SH-SY5Y (cell line): ENCODE results near the gene FOXE1.

Experiments used
- GATA2 ChIP-seq: IDR thresholded peaks from 2 replicates; pipeline ENCODE4 v1.6.1; 2011; ENCODE audit warnings: mild to moderate bottlenecking, low read depth, low read length
- GATA3 ChIP-seq: IDR thresholded peaks from 2 replicates; pipeline ENCODE4 v1.6.1; 2011; ENCODE audit warnings: low read depth, mild to moderate bottlenecking, low read length, moderate library complexity

The FOXE1 gene

DNA sequence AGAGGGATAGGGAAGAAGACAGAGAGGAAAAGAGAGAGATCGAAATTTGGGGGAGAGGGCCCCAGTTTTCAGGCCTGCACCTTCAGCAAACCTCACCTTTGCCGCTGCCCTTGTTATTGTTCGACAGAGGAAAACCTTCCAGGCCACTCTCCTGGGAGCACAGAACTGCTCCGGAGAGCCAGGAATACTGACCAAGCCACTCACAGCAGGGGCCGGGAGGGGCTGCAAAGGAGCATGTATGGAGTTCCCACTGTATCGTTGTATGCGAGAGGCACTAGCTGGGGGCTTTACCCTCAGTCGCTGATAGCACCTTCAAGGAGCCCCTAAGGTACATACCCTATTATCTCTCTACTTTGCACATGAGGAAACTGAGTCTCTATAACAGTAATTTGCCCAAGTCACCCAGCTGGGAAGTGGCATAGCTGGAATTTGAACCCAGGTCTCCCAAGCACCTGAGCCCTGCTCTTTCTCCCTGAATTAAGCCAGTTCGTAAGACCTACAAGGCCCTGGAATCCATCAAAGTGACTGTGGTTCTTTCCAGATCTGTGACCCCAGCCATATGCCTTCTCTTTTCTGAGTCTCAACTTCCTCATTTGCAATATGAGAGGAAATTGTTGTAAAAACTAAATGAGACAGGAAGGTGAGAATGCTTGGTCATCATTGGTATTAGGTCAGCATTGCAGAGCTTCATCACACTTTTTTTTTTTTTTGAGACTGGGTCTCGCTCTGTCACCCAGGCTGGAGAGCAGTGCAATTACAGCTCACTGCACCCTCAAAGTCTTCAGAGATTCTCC is 21.0 kb upstream of the FOXE1 start:
- TF ChIP-seq GATA3 (no peak), GATA2 (no peak)

DNA sequence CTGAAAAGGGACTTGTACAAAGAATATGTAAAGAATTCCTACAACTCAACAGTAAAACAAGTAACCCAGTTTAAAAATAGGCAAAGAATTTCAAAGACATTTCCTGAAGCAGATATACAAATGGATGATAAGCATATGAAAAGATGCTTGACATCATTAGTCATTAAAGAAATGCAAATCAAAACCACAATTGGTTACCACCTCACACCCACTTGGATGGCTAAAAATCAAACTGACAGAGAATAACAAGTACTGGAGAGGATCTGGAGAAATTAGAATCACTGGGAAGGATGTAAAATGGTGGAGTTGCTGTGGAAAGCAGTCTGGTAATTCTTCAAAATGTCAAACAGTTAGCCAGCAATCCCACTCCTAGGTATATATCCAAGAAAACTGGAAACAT is 12.5 kb upstream of the FOXE1 start:
- TF ChIP-seq GATA3 (no peak), GATA2 (no peak)

GRCh38 chr9:97842960-97843359 is 10.1 kb upstream of the FOXE1 start:
- no peak for TF ChIP-seq GATA2

GRCh38 chr9:97845130-97845529 is 7.9 kb upstream of the FOXE1 start:
- TF ChIP-seq GATA2 (no peak), GATA3 (no peak)

DNA sequence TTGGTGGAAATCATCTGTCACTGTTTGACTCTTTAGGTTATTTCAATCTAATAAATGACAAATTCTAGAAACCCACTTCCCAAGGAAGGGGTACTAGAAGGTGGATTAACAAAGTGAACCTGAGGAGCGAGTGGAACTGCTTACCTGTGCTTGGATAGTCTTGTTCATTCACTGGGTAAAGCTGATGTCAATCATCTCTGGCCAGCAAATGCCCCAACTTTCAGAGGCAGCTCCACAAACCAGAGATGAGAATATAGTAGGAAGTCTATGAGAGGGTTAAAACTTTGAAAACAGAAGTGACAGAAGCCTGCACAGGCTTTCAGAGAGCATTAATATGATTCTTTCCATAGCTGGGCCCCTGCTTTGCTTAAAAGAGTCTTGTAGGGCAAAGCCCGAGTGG is 7.3 kb upstream of the FOXE1 start:
- TF ChIP-seq GATA2 = no peak
- TF ChIP-seq GATA3 = no peak

DNA sequence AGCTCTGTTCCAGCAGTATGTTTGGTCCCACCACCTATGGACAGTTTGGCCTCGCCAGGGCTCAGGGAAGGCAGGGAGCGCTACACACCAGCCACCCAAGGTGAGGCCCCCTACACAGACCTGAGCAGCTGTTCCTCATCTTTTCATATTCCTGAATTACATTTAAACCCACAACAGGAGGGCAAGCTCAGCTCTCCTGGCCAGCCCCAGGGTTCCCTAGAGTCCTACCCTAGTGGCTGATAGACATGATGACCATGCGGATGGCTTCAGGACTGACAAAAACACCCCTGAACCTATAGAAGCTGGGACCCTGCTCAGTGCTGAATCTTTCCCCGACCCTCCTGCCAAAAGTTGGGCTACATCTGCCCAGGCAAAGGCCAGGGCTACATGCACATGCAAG is 6.7 kb upstream of the FOXE1 start:
- TF ChIP-seq GATA3 = no peak
- no peak for TF ChIP-seq GATA2

- TF ChIP-seq GATA3 (no peak), GATA2 (no peak)
Observed at GRCh38 chr9:97847474-97848214, 5.4 kb upstream of the FOXE1 start.

DNA sequence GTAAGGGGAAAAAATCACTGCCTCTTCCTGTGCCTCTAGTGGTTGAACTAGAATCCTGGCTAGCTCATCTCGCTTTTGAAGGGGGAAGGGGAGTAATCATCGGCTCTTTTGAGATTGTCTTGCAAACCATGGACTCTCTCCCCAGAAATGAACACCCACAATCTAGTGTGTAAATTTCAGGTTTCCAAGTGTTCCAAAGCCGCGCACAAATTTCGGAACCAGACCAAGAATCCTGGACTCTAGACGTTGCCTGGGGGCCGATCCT is 4.9 kb upstream of the FOXE1 start:
- TF ChIP-seq GATA3 = no peak
- no peak for TF ChIP-seq GATA2

DNA sequence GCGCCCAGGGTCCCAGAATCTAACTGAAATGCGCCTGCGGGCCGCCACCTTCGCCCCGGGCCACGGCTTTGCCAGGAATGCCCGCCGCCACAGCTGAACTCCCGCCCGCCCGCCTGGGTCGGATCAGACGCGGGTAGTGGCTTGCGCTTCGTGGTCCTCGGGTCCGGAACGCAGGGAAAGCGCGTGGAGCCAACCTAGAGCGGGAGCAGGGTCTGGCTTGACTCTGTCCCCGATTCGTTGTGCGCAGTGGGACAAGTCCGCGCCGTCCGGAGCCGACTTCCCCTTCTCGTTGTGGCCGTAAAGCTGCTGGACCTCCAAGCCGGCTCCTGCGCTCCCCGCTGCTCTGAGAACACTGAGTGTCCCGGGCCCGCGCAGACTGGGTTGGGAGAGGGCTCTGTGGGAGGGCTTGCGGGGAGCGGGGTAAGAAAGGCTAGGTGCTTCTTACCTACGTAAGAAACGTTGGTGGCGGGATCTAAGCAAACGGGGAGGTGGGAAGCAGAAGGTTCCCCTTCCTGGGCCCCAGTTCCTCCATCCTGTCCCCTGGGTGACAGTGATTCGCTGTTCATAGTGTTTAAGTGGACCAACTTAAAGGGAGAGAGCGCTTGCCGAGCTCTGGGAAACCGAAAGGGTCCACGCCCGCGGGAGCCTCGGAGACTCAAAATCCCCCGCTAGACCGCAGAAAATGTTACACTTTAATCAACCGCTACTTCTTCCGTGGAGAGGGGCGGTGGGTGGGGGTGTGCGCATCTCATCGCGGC is 4.4 kb upstream of the FOXE1 start:
- no peak for TF ChIP-seq GATA3
- no peak for TF ChIP-seq GATA2

DNA sequence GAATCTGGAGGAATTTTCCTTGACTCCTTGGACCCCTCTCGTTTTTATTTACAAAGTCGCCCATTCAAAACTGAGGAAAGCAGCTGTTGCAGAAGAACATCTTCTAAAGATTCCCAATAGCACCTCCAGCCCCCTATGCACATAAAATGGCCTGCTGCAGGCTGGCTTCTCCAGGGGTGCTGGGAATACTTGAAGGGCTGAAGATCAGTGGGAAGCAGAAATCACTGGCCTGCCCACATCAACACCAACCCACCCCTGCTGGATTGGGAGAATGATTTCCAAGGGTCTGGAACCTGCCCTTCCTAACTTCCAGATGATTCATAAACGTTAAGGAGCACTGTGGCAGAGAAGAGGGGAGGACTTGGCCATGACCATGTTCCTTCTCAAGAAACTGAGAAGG is 3.0 kb upstream of the FOXE1 start:
- TF ChIP-seq GATA3 (no peak), GATA2 (no peak)

DNA sequence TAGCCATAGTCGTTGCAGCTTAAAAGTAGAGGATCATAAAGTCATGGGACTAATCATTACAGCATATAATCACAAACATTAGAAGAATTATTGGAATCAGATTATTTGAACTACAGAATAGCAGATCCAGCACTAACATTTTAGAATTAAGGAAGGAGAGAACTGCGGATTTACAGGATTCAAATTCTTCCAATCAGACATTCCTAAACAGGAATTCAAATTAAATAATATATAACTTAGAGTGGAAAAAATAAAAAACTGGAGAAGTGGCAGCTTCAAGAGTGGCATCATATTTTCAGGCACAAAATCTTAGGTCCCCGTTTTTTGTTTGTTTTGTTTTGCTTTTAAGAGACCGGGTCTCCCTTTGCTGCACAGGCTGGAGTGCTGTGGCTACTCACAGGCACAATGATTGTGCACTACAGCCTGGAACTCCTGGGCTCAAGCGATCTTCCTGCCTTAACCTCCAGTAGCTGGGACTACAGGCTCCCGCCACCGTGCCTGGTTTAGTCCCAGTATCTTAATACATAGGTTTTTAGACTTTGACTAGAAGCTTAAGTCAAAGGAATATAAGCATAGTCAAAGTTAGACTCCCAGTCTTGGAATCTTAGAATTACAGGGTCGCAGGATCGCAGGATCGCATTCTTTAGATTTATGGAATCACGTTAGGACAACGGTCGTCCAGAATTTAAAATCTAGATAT is 2.1 kb upstream of the FOXE1 start:
- TF ChIP-seq GATA2 = no peak
- no peak for TF ChIP-seq GATA3

- no peak for TF ChIP-seq GATA2
- no peak for TF ChIP-seq GATA3
Observed at GRCh38 chr9:97851446-97851883, 1.6 kb upstream of the FOXE1 start.

DNA sequence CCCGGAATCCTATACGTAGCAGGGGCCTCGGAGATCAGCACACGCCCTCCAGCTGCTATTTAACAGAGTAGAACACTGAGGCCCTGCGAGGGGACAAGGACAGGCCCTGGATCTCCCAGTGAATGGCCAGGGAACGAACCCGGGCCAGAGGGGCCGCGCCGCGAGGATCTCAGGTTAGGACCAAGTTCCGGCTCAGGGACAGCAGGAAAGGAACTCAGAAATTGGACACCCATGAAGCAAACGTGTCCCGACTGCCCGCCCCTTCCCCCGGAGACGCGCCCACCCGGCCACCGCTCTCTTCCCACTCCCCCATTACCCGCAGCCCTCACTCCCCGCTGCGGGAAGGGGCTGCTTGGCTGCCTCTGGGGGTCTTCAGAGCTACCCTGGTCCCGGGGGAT is 1.0 kb upstream of the FOXE1 start:
- no peak for TF ChIP-seq GATA3
- no peak for TF ChIP-seq GATA2

DNA sequence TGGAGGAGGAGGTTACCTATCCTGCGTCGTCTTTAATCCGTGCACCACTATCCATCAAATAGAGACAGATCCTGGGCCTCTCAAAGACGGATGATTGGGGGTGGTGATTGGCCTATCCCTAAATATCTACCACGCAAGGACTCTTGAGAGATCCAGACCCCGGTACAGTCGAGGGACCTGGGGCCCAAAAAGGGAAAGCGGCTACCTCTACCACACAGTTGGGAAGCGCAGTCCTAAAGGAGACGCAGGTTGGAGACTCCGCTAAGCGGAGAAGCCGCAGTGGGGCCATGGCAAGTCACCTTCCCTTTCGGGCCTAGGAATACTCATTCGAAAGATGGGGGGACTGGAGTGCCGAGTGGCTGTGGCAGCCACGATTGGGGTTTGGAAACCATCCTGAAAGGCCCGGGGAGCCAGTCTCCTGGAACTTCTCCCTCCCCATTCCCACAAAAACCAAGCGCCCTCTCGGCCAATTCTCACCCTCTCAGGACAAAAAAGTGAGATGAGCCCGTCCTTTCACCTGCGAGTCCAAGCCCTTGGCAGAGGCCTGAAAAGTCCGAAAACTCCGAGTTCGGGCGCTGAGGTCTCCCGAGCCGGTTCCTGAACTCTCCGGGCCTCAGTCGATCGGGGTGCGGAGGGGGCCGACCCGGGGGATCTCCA is 499 bp upstream of the FOXE1 start:
- no peak for TF ChIP-seq GATA3
- TF ChIP-seq GATA2 = no peak
